OCI-M2 (cell line): ENCODE results near the gene HNRNPF.
"Not testable (repeated sequence)": the region's sequence is repeated elsewhere in the genome, so short reads cannot be mapped to it uniquely, and the experiment has no call there.

Experiments
- DNase-seq: peaks from one replicate; lab custom pipeline; 2025; ENCODE audit not compliant: unreplicated experiment; lab: John Stamatoyannopoulos, UW

The HNRNPF gene

GRCh38 chr10:43352951-43353350 lies 56.0 kb downstream of the HNRNPF start:
- DNase-seq, result no peak

- DNase-seq, result no peak
Measured at GRCh38 chr10:43351301-43351700, 57.7 kb downstream of the HNRNPF start.

- DNase-seq, result no peak
Measured at GRCh38 chr10:43350686-43351085, 58.3 kb downstream of the HNRNPF start.

- DNase-seq, result no peak
Measured at GRCh38 chr10:43350156-43350555, 58.8 kb downstream of the HNRNPF start.

GRCh38 chr10:43348511-43349312 lies 60.3 kb downstream of the HNRNPF start:
- DNase-seq, result no peak

DNA sequence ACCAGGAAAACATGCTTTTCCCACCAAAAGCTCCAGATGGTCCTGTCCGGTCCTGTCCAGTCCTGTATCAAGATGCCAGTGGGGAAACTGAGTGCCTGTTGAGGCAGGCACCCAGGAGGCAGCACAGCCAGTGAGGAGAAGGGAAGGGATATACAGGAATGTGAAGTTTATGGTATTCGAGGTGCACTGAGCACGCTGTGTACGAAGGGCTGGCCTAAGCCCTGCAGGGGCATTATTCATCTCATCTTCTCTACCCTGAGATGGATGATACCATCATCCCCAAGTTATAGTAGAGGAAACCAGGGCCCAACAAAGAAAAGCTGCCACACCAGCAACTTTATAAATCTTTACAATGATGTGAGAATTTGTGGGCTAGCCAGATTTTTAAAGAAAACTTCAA lies 61.0 kb downstream of the HNRNPF start:
- DNase-seq, result no peak

- DNase-seq, result no peak
Measured at GRCh38 chr10:43344051-43344450, 64.9 kb downstream of the HNRNPF start.

DNA sequence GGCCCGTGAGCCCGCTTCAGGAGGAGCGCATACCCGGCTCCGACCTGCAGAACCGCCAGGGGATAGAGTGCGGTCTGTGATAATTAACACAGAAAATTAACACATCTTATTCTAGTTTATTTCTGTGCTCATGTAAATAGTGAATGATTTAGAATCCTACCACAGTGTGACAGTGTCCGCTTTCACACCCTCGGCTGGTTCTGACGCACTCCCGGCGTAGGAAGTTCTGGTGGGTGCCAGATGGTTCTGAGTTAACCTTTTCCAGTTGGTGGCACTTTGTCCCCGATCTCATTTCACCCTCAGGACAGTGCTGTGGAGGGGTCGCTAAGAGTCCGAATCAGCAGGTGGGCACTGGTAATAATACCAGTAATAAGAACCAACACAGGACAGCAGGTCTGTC lies 65.9 kb downstream of the HNRNPF start:
- no peak for DNase-seq

- DNase-seq, result no peak
Measured at GRCh38 chr10:43342279-43343125, 66.5 kb downstream of the HNRNPF start.

GRCh38 chr10:43341450-43341849 lies 67.5 kb downstream of the HNRNPF start:
- DNase-seq, result no peak

DNA sequence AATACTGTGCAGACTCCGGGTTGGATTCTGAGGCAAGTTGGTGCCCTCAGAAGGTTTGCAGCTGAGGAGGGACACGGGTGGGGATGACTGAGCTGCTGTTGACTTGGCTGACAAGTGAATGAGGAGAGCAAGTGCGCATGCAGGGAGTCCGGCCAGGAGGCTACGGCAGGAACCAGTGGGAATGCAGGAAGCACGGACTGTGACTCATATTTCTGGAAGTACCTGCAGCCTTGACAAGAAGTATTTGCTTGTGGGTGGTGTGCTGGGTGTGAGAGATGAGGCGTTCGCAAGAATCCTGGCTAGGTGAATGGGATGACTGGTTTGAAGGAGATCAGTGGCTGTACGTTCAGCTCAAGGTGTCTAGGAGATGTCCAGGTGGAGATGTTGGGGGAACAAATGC lies 68.4 kb downstream of the HNRNPF start:
- DNase-seq, result no peak

GRCh38 chr10:43340101-43340500 lies 68.9 kb downstream of the HNRNPF start:
- DNase-seq, result no peak

DNA sequence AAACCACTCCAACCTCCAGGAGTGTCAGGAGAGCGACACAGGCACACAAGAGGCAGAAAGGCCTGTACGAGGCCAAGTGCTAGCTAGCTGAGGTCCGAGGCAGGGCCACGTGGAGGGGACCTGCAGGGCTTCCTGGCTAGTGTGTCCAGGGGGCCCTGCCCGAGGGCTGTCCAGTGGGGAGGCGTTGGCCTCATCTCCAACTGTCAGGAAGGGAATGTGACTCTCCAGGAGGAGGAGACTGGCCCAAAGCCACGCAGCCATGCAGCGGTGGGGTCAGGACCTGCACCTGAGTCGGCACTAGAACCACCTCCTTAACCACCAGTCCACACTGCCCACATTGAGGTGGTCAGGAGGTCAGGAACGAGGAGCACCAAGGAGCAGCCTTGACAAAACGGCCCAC lies 69.8 kb downstream of the HNRNPF start:
- no peak for DNase-seq

DNA sequence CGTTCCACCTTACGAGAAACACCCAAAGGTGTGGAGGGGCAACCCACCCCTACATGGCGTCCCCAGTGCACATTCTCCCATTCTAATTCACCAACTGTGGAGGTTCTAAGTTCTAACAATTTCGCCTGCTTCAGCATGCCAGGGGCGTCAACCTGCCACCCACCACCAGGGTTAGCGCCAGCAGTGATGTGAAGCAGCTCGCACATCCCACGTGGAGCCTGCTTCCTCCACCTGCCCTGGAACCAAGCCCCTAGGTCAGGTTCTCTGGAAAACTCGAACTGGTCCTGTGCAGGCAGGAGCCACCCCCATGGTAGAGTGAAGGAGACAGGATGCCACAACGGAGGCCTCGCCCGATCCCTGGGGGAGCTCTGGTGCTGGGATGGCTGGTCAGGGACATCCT lies 70.9 kb downstream of the HNRNPF start:
- no peak for DNase-seq

GRCh38 chr10:43337536-43337935 lies 71.5 kb downstream of the HNRNPF start:
- not testable (repeated sequence) for DNase-seq

DNA sequence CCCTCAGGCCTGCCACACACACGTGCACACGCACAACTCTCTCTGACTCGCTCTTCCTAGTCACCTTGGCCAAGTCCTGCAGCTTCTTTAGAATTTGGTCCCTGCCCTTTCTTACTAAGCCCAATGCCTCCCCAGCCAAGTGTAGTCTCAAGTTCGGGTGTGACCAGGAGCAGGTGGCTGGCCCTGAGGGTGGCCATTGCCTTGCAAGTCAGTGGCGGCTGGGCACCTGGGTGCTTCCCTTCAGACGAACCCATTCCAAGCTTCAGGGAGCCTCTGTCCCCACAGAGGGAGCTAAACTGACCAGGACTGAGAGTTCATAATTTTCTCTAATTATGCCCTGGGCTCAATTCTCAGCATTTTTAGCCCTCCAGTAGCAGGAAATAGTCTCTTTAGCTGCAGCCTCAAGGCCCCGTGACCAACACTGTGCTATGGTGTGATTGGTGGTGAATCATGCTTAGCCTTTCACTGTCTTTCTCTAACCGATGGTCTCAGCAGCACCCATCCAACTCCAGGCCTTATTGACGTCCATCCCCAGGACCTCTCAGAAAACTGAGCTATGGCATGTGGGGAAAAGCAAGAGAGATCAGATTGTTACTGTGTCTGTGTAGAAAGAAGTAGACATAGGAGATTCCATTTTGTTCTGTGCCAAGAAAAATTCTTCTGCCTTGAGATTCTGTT lies 72.2 kb downstream of the HNRNPF start:
- no peak for DNase-seq

DNA sequence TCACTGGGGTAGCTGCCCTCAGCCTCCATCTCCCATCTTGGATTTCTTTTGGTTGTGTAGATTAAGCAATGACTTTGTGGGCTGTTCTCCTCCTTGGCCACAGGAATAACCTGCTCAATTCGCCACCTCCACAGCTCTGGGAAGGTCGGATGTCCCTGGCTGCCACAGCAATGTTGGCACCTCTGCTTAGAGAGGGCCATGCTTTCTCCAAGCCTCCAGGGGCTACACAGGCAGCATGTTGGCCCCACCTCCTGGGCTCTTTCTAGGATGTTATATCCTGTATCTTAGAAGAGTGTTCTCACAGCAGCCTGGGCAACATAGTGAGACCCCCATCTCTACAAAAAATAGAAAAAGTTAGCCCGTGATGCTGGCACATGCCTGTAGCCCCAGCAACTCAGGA lies 72.9 kb downstream of the HNRNPF start:
- no peak for DNase-seq
